Measurements from ENCODE around the gene GALNT2.

Gene GALNT2

DNA sequence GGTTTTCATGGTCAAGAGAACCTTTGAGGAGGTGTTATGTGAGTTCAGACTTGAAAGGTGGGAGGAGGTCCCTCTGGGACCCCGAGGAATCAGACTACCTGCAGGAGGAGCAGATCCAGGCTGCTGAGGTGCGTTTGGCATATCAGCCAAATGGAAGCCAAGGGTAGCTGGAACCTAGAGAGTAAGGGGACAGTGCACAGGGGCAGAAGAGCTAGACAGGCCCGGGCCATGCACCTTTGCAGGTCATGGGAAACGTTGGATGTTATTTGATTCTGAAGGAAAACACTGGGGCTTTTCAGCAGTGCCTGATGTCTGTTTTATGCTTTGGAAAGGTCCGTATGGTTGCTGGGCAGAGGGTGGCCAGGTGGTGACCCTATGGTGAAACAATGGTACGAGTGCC is 189.9 kb downstream of the GALNT2 start:
- H3K27me3 ChIP-seq (replicated peaks; ENCODE audit: insufficient read depth, low read length) = no peaks in the 10 kb centered on the region
- H3K36me3 ChIP-seq (replicated peaks; ENCODE audit: insufficient read depth, low read length) = no peaks in the 10 kb centered on the region; the same call in 1 of the 2 replicates

DNA sequence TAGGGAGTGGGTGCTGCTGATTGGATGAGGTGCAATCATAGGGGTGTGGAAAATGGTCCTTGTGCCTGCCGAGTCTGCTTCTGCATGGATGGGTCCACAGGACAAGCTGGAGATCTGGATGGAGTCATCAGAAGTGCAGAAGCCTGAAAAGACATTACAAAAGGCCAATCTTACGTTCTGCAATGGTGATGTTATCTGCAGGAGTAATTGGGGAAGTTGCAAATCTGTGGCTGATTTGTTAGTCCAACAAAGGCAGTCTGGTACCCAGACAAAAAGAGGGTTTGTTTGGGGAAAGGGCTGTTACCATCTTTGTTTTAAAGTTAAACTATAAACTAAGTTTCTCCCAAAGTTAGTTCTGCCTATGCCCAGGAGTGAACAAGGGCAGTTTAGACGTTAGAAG is 192.6 kb downstream of the GALNT2 start:
- DNase-seq = no peak
- Histone ChIP-seq H3K79me2 (ENCODE audit: low read length) (no peaks in the 10 kb centered on the region), H3K4me2 (ENCODE audit: low read depth, low read length) (no peak overlapping the region), H4K20me1 (ENCODE audit: insufficient read depth, low read length) (no peaks in the 10 kb centered on the region), H2AFZ (ENCODE audit: low read length) (no peak overlapping the region), H3K4me1 (ENCODE audit: low read length) (no peaks in the 10 kb centered on the region), H3K27ac (ENCODE audit: low read length) (no peak overlapping the region), H3K27me3 (replicated peaks; ENCODE audit: insufficient read depth, low read length) (no peaks in the 10 kb centered on the region), H3K9ac (ENCODE audit: low read length) (no peak overlapping the region), H3F3A (ENCODE audit: insufficient read depth, low read length) (no peaks in the 10 kb centered on the region), H3K9me2 (replicated peaks; ENCODE audit: insufficient read depth, low read length) (no peaks in the 10 kb centered on the region), H3K9me3 (replicated peaks; ENCODE audit: insufficient read depth, low read length) (no peaks in the 10 kb centered on the region), H3K36me3 (replicated peaks; ENCODE audit: insufficient read depth, low read length) (no peaks in the 10 kb centered on the region; the same call in 1 of the 2 replicates), H3K4me3 (ENCODE audit: low read length) (no peak overlapping the region)
- no peak for TF ChIP-seq EZH2phosphoT487 (IDR thresholded peaks at IDR 0.05; ENCODE audit: low read length)
- TF ChIP-seq, protein P1, sequence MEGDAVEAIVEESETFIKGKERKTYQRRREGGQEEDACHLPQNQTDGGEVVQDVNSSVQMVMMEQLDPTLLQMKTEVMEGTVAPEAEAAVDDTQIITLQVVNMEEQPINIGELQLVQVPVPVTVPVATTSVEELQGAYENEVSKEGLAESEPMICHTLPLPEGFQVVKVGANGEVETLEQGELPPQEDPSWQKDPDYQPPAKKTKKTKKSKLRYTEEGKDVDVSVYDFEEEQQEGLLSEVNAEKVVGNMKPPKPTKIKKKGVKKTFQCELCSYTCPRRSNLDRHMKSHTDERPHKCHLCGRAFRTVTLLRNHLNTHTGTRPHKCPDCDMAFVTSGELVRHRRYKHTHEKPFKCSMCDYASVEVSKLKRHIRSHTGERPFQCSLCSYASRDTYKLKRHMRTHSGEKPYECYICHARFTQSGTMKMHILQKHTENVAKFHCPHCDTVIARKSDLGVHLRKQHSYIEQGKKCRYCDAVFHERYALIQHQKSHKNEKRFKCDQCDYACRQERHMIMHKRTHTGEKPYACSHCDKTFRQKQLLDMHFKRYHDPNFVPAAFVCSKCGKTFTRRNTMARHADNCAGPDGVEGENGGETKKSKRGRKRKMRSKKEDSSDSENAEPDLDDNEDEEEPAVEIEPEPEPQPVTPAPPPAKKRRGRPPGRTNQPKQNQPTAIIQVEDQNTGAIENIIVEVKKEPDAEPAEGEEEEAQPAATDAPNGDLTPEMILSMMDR (IDR thresholded peaks at IDR 0.05; ENCODE audit: low read length) = no peak
- no peak for TF ChIP-seq EZH2 (optimal IDR thresholded peaks at IDR 0.05; ENCODE audit: low read depth, low read length)

More for the DNA sequence above, 189.9 kb downstream of the GALNT2 start:
- H3K79me2 ChIP-seq (ENCODE audit: low read length) = no peaks in the 10 kb centered on the region
- TF ChIP-seq EZH2phosphoT487 (IDR thresholded peaks at IDR 0.05; ENCODE audit: low read length) = no peak
- TF ChIP-seq EZH2 (optimal IDR thresholded peaks at IDR 0.05; ENCODE audit: low read depth, low read length) = no peak
- TF ChIP-seq, protein P1 (IDR thresholded peaks at IDR 0.05; ENCODE audit: low read length) = no peak
- no peak overlapping the region for H2AFZ ChIP-seq (ENCODE audit: low read length)
- H3K4me1 ChIP-seq (ENCODE audit: low read length) = no peaks in the 10 kb centered on the region
- no peaks in the 10 kb centered on the region for H3F3A ChIP-seq (ENCODE audit: insufficient read depth, low read length)
- DNase-seq = no peak
- H3K9me2 ChIP-seq (replicated peaks; ENCODE audit: insufficient read depth, low read length) = no peaks in the 10 kb centered on the region
- H3K9me3 ChIP-seq (replicated peaks; ENCODE audit: insufficient read depth, low read length) = no peaks in the 10 kb centered on the region
- H3K27ac ChIP-seq (ENCODE audit: low read length) = no peak overlapping the region
- H4K20me1 ChIP-seq (ENCODE audit: insufficient read depth, low read length) = no peaks in the 10 kb centered on the region
- H3K9ac ChIP-seq (ENCODE audit: low read length) = no peak overlapping the region
- no peak overlapping the region for H3K4me2 ChIP-seq (ENCODE audit: low read depth, low read length)
- H3K4me3 ChIP-seq (ENCODE audit: low read length) = no peak overlapping the region

DNA sequence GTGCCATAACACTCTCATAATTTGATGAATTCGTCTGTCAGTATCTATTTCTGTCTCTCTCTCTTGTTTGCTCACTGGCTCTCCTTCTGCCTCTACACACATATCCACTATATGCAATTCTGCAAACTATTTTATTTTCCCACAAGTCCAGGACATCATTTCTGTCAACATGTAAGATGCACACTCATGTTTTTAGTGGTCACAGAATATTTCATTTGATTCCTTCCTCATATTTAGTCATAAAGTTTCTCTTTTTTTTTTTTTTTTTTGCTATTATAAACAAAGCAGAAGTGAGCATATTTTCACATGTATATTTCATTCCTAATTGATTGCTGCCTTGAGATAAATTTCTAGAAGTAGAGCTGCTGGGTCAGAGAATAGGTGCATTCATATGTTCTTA is 193.8 kb downstream of the GALNT2 start:
- Histone ChIP-seq H4K20me1 (ENCODE audit: insufficient read depth, low read length) (no peaks in the 10 kb centered on the region), H3K79me2 (ENCODE audit: low read length) (no peaks in the 10 kb centered on the region), H3K9me3 (replicated peaks; ENCODE audit: insufficient read depth, low read length) (no peaks in the 10 kb centered on the region), H3K27ac (ENCODE audit: low read length) (no peak overlapping the region), H3K4me2 (ENCODE audit: low read depth, low read length) (no peak overlapping the region), H2AFZ (ENCODE audit: low read length) (no peak overlapping the region), H3K4me1 (ENCODE audit: low read length) (no peaks in the 10 kb centered on the region), H3K9ac (ENCODE audit: low read length) (no peak overlapping the region), H3K4me3 (ENCODE audit: low read length) (no peak overlapping the region), H3K9me2 (replicated peaks; ENCODE audit: insufficient read depth, low read length) (no peaks in the 10 kb centered on the region), H3F3A (ENCODE audit: insufficient read depth, low read length) (no peaks in the 10 kb centered on the region), H3K27me3 (replicated peaks; ENCODE audit: insufficient read depth, low read length) (no peaks in the 10 kb centered on the region), H3K36me3 (replicated peaks; ENCODE audit: insufficient read depth, low read length) (no peaks in the 10 kb centered on the region)
- DNase-seq = no peak
- TF ChIP-seq, protein P1 (IDR thresholded peaks at IDR 0.05; ENCODE audit: low read length) = no peak
- TF ChIP-seq EZH2 (optimal IDR thresholded peaks at IDR 0.05; ENCODE audit: low read depth, low read length) (no peak), EZH2phosphoT487 (IDR thresholded peaks at IDR 0.05; ENCODE audit: low read length) (no peak)

Measured in MM.1S (cell line).